HUDEP-2 (cell line): ENCODE data around the gene UMAD1.
A peak's percentile ranks its signal among the peaks of the same experiment; 100 is the strongest.

Experiments
- DNase-seq, 76 experiments: peaks; one replicate each; lab custom pipeline; 2025; ENCODE audit not compliant: unreplicated experiment in 76 of 76; lab: John Stamatoyannopoulos, UW

UMAD1 gene

GRCh38 chr7:7718492-7718891 lies 77.9 kb downstream of the UMAD1 start, which contains the start of gene RPA3:
TSS of gene RPA3 (minus strand) at chr7:7718607. CDS start at chr7:7640418, 78,189 bp downstream.
- no peak for DNase-seq

- DNase-seq: peak in 8 of 76 experiments; percentile 6 to 20 (median 11)
Observed at GRCh38 chr7:7719236-7719635, 78.7 kb downstream of the UMAD1 start.

- DNase-seq: no peak
Observed at GRCh38 chr7:7720193-7720592, 79.6 kb downstream of the UMAD1 start.

- no peak for DNase-seq
Observed at GRCh38 chr7:7720750-7721621, 80.4 kb downstream of the UMAD1 start.

GRCh38 chr7:7731732-7732131 lies 91.2 kb downstream of the UMAD1 start:
- DNase-seq: no peak

GRCh38 chr7:7732621-7733281 lies 92.2 kb downstream of the UMAD1 start:
- DNase-seq: no peak

GRCh38 chr7:7736671-7737070 lies 96.1 kb downstream of the UMAD1 start:
- no peak for DNase-seq

GRCh38 chr7:7737674-7738073 lies 97.1 kb downstream of the UMAD1 start:
- DNase-seq: no peak

GRCh38 chr7:7738177-7738576 lies 97.6 kb downstream of the UMAD1 start:
- DNase-seq: no peak

- no peak for DNase-seq
Observed at GRCh38 chr7:7738622-7739021, 98.1 kb downstream of the UMAD1 start.

- DNase-seq: no peak
Observed at GRCh38 chr7:7739204-7740036, 98.9 kb downstream of the UMAD1 start.

- no peak for DNase-seq
Observed at GRCh38 chr7:7740037-7740355, 99.4 kb downstream of the UMAD1 start.

GRCh38 chr7:7742223-7742622 lies 101.7 kb downstream of the UMAD1 start:
- DNase-seq: no peak

- no peak for DNase-seq
Observed at GRCh38 chr7:7745258-7745657, 104.7 kb downstream of the UMAD1 start.

- no peak for DNase-seq
Observed at GRCh38 chr7:7745966-7746365, 105.4 kb downstream of the UMAD1 start.

GRCh38 chr7:7746458-7746857 lies 105.9 kb downstream of the UMAD1 start:
- peak in 27 of 76 experiments; percentile 8 to 51 (median 21) for DNase-seq

GRCh38 chr7:7750571-7751242 lies 110.2 kb downstream of the UMAD1 start:
- no peak for DNase-seq

GRCh38 chr7:7751243-7752092 lies 110.9 kb downstream of the UMAD1 start:
- no peak for DNase-seq

- no peak for DNase-seq
Observed at GRCh38 chr7:7756577-7756976, 116.0 kb downstream of the UMAD1 start.

GRCh38 chr7:7757576-7757975 lies 117.0 kb downstream of the UMAD1 start:
- DNase-seq: no peak
